Suprapubic skin (tissue), 3 donors: Measurements from ENCODE around the gene MSRB3.

Experiments
- CTCF ChIP-seq, 2 donors: fragments of 200-600 bp in 1 of 2; fragments of 450-650 bp in 1 of 2; sonication (generic) in 1 of 2; IDR thresholded peaks; one replicate each; pipeline ENCODE4 v1.5.1; 2016 to 2019; ENCODE audit warnings: antibody characterized with exemption in 2 of 2, mild to moderate bottlenecking in 1 of 2, moderate library complexity in 1 of 2
- EP300 ChIP-seq: sonication (generic); formaldehyde crosslinking; IDR thresholded peaks from one replicate; pipeline ENCODE4 v1.6.1; 2017; ENCODE audit warnings: antibody characterized with exemption

GRCh38 chr12:65472079-65472478, 193.6 kb downstream of the MSRB3 start:
- no peak for TF ChIP-seq CTCF (IDR thresholded peaks at IDR 0.05)
- TF ChIP-seq EP300: no peak
